GM18505 (cell line): ENCODE data around the gene EIF6.
A peak's percentile ranks its signal among the peaks of the same experiment; 100 is the strongest.

Source experiments
- ATAC-seq: cut with Tn5 transposase; IDR thresholded peaks from one replicate; pipeline ENCODE4 v1.9.1; 2021; ENCODE audit not compliant: unreplicated experiment
- POLR2A ChIP-seq: IDR thresholded peaks from 4 replicates; pipeline ENCODE4 v1.6.1; 2011; ENCODE audit warnings: borderline replicate concordance; ENCODE audit not compliant: insufficient read depth, insufficient read length; ENCODE audit errors: extremely low read depth

Gene EIF6

DNA sequence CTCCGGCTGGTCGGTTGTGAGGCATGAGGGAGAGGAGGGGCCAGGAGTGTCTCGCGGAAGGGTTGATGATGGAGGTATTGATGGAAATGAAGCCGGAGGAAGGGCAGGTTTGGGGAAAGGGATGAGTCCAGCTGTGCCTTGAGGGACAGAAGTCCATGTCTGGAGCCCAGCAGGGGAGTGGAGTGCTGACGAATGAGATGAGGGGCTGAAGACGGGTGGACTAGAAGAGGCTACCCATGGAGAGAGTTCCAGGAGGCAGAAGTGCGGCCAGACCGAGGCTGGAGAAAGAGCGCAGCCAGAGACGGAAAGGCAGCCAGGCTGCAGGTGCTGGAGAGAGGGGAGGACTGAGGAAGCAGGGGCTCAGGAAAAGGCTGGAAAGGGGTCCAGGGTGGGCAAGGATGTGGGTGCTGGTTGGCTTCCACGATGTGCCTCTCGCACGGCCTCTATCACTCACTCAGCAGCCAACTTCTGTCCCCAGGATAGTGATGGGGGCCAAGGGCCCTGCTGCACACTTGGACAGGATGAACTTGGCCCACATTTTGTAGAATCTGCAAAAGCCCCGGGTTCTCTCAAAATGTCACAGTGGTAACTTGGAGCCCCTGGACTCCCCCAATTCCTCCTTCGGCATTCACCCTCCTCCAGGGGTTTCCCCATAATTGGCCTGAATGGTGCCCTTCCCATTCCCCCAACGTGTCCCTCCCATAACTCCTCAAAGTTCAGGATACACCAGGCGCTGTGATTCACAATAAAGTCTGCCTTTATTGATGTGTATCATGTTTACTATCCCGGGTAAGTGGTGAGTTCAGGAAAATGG lies 627 bp upstream of the EIF6 start:
- no peak for TF ChIP-seq POLR2A
- no peak for ATAC-seq

DNA sequence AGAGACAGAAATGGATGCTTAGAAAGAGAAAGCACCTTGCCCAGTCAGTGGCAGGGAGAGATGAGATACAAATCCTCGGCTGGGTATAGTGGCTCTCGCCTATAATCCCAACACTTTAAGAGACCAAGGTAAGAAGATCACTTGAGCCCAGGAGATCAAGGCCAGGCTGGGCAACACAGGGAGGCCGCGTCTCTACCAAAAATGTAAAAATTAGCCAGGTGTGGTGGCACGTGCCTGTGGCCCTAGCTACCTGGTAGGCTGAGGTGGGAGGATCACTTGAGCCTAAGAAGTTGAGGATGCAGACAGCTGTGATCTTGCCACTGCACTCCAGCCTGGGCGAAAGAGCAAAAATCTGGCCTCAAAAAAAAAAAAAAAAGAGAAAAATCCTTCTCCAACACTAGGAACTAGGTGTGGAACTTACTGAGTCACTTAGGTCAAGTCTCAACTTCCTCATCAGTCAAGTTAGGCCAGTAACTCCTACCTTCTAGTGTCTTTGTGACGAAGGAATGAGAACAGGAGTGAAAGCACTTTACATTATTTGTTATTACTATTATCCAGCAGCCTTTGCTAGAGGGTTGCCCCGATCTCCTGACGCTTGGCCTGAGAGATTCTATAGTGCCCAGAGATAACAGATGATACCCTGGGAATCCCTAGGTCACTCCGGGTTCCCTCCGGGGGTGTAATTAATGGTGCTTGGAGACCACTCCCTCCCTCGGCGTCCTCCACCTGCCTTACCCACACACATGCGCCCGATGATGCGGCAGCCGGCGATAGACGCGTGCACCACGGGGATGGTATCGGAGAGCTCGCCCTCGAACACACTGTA lies 918 bp downstream of the EIF6 start:
- TF ChIP-seq POLR2A: no peak
- no peak for ATAC-seq

DNA sequence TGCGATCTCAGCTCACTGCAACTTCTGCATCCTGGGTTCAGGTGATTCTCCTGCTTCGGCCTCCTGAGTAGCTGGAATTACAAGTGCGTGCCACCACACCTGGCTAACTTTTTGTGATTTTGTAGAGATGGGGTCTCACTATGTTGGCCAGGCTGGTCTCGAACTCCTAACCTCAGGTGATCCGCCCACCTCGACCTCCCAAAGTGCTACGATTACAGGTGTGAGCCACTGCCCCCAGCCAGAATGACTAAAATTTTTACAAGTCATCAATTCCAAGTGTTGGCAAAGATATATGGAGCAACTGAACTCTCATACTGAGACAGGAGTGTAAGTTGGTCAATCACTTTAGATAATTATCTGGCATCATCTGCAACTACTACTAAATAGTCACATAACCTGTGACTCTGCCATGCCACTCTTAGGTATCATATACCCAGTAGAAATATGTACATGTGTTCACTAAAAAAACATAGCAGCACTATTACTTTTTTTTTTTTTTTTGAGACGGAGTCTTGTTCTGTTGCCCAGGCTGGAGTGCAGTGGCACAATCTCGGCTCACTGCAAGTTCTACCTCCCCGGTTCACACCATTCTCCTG lies 3.0 kb downstream of the EIF6 start:
- ATAC-seq: no peak
- TF ChIP-seq POLR2A: no peak

DNA sequence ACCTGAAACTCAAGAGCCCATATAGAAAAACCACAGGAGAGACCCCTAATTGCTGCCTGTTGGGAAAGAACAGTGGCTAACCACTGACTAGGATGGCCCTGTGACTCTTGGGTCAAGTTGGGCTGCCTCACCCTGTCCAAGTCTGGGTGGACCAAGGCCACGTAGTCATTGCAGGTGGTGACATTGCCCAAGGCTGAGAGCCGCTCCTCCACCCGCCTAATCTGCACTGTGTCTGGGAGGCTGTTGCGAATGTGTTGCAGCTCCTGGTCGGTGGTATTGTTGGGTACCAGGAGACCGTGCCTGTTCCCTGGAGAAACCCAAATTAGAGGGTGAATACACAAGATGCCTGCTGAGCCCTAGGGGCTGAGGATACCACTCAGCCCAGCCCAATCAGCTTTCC lies 4.0 kb downstream of the EIF6 start:
- no peak for ATAC-seq
- TF ChIP-seq POLR2A: no peak

DNA sequence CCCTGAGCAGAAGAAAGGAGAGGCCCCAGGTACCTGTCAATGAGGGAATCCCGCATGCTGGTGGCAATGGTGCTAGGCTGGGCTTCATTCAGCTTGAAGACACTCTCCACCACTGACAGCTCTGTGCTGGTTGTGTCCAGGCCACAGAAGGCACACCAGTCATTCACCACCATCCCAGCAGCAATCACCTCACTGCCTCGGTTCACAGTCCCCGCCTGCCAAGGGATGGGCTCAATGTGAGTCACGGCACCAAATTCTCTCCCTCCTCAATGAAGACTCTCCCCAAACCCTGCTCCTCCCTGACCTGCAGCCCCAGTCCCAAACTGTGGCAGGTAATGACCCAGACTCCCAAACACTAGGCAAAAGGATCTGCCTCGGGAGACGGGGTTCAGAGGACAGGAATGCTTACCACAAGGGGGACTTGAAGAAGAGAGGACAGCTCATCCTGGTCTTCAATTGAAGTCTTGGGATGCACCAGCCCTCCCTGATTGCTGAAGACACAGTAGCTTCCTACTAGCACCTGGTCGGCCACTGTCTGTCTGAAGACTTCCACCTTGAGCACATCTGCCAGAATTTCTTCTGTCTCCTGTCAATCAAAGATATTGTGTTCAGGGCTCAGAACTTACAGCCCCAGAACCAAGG lies 4.9 kb downstream of the EIF6 start:
- no peak for ATAC-seq
- no peak for TF ChIP-seq POLR2A

DNA sequence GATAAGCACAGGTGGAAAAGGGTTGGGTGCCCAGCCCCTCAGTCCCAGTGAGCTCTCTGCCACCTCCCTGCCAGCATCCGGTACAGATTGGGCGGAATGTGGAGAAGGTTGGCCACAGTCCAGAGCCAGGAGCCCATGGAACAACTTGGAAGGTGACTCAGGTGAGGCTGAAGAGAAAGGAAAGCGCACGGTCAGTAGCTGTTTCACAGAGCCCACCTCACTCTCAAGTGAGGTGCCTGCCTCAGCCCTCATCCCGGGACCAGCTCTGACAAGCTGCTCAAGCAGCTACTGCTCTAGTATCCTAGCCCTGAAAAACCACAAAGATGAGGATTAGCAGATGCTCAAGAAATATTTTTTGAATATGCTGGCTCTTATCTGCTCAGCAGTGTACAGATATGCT lies 5.5 kb downstream of the EIF6 start:
- TF ChIP-seq POLR2A: no peak
- no peak for ATAC-seq

DNA sequence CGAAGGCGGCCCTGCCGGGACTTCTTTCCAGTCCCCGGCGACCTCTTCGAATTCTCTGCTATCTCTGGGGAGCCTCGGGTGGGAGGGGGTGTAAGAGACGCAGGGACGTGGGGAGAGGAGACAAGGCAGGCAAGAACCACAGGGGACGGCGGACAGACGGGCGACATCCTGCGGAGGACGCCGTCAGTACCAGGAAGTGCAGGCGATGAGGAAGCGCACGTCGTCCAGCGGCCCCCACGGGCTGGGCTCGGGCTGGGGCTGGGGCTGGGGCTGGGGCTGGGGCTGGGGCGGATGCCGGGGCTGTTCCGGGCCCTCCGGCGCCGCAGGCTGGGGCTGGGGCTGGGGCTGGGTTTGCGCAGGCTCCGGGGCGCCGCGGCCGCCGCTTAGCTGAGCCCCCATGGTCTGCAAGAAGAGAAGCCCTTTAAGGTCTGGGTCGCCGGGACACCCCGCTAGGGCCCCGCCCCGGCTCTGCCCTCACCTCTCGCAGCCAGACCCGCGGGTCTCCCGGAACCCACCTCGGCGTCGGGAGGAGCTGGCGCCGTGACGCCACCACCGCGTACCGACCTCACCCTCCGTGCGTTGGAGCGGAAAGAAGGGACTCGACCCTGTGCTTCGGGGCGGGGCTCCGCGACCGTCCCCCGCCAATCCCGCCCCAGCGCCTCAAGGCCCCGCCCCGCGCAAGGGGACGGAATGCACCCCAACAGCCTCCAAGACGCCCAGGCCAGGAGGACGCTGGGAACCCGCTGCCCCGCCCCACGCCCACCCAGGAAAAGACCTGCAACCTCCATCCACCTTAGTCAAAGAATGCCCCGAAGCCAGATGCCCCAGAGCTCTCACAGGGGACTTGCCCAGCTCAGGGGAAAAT lies 6.8 kb downstream of the EIF6 start, which contains the start of gene MMP24OS:
MMP24OS (minus strand) TSS at position 592 of the 865 bp plus-strand sequence; CDS start at position 399, 193 bp downstream.
- peak; percentile 66 for ATAC-seq
- TF ChIP-seq POLR2A: peak; percentile 90

DNA sequence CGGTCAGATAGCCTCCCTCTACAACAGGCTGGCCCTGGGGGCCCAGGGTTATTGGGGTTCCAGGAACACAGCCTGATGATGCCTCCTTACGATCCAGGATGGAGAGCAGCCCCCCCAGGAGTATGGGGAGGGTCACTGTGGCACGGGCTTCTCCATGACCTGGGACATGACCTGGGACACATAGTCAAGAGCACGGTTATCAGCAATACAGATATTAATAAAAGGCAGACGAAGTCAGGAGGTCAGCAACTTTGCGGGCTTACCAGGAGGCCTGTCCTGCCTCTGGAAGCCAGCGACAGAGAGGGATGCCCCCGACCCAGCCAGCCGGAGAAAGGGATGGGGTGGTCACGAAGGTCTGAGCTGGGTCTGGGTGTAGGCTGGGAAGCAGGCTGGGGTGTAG lies 7.4 kb downstream of the EIF6 start:
- no peak for ATAC-seq

DNA sequence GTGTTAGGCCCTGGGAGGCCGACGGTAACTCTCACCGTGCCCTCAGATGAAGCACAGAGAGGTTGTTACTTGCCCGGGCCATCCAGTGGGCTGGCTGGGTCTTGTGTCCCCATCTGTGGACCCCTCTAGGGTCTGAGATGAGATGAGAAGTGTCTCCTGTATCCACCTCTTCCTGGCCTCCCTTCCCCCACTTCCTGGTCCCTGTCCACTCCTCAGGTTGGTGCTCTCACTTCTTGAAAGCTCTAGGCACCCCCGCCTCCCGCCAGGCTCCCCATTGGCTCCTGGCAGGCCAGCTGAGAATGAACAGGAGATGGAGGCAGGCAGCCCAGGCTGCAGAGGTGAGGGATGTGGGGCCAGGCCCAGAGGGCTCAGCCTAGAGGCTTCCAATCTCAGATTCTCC lies 8.2 kb downstream of the EIF6 start:
- no peak for ATAC-seq
- no peak for TF ChIP-seq POLR2A

More for the DNA sequence above, 7.4 kb downstream of the EIF6 start:
- no peak for TF ChIP-seq POLR2A

DNA sequence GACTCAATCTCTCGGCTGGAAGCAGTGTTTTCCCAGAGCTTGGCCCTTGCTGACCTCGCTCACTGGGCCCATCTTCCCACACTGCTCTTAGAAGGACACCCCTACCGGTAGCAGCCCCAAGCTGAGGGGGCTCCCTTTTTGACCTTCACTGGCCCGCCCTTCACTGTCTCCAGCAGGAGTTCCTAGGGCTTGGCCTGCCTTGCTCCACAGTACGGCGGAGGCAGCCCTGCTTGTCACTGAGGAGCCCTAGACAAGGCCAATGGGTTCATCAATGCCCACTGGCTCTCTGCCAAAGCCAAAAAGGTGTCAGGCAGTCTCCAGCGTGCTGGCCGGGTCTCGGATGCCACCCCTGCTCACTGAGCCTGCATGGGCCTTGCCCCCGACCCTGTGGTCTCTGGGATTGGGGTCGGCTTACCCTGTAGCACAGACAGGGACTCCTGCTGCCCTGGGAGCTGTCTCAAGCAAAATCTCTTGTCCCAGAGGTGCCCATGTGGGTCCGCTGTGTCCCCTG lies 8.8 kb downstream of the EIF6 start:
- no peak for ATAC-seq
- no peak for TF ChIP-seq POLR2A

DNA sequence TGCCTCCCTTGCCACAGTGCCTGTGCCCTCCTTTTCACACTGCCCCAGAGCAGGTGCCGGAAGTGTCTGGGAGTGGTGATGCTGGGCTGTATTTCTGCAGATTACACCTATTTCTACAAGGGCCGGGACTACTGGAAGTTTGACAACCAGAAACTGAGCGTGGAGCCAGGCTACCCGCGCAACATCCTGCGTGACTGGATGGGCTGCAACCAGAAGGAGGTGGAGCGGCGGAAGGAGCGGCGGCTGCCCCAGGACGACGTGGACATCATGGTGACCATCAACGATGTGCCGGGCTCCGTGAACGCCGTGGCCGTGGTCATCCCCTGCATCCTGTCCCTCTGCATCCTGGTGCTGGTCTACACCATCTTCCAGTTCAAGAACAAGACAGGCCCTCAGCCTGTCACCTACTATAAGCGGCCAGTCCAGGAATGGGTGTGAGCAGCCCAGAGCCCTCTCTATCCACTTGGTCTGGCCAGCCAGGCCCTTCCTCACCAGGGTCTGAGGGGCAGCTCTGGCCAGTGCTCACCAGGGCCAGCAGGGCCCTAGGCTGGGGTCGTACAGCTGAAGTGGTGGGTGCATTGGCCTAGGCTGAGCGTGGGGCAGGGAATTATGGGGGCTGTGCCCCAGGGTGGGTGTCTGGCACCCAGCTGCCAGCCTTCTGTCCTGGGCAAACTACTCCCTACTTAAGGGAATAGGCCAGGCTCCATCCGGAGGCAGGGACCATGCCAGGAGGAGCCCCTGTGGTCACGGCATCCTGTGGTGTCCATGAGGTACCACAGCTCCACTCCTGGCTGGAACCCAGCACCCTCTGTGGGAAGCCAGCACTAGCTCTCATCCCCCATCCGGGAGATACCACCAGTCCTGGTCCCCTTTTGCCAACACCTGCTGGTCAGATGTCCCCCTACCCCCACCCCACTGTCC lies 10.1 kb downstream of the EIF6 start:
- TF ChIP-seq POLR2A: peak; percentile 2
- ATAC-seq: no peak
